Measurements from ENCODE around the gene SLAMF1.

GRCh38 chr1:160653620-160654016 lies 6.8 kb upstream of the SLAMF1 start:
- TF ChIP-seq EZH2 (IDR thresholded peaks at IDR 0.05; ENCODE audit: borderline replicate concordance, insufficient read depth, low read depth, low read length, poor library complexity, severe bottlenecking) (no peak), CTCF (IDR thresholded peaks at IDR 0.05) (no peak)
